NCI-H526 (cell line): ENCODE results near the gene ARRDC2.

Experiments
- DNase-seq, 2 experiments: peaks; one replicate each; lab custom pipeline; 2025; lab: John Stamatoyannopoulos, UW

Gene ARRDC2

GRCh38 chr19:18058208-18059009 lies 50.4 kb downstream of the ARRDC2 start:
- peak; percentile 17 to 60 for DNase-seq

- no peak for DNase-seq
Measured at GRCh38 chr19:18059297-18059696, 51.3 kb downstream of the ARRDC2 start.

- no peak for DNase-seq
Measured at GRCh38 chr19:18059902-18060301, 51.9 kb downstream of the ARRDC2 start.

GRCh38 chr19:18060472-18060871 lies 52.5 kb downstream of the ARRDC2 start:
- DNase-seq, result no peak

- DNase-seq, result no peak
Measured at GRCh38 chr19:18062028-18062427, 54.1 kb downstream of the ARRDC2 start.

GRCh38 chr19:18063463-18063862 lies 55.5 kb downstream of the ARRDC2 start:
- no peak for DNase-seq
